Stimulated activated CD8-positive, alpha-beta memory T cell treated with anti-CD3 and anti-CD28 coated beads, Interleukin-2, amount 100 ng/mL, for 48 hours (primary cell): ENCODE results near the gene ATF5.

Experiments
- DNase-seq, 2 donors: peaks; one replicate each; pipeline ENCODE4 v3.0.0-alpha.2; 2020; ENCODE audit warnings: low read depth in 2 of 2

The ATF5 gene

GRCh38 chr19:49894879-49895565 is 34.0 kb upstream of the ATF5 start:
- peak; percentile 49 to 55 for DNase-seq

GRCh38 chr19:49895566-49896297 is 33.3 kb upstream of the ATF5 start:
- peak in 1 of 2 donors; percentile 61 for DNase-seq

GRCh38 chr19:49896863-49897621 is 32.0 kb upstream of the ATF5 start, which contains the start of gene IL4I1:
IL4I1 (minus strand) TSS chr19:49896887; CDS start chr19:49896160, 727 bp downstream.
- peak; percentile 43 to 59 for DNase-seq

- DNase-seq = no peak
Measured at GRCh38 chr19:49904136-49904535, 24.9 kb upstream of the ATF5 start.

- no peak for DNase-seq
Measured at GRCh38 chr19:49906879-49907564, 22.0 kb upstream of the ATF5 start.

- no peak for DNase-seq
Measured at GRCh38 chr19:49907745-49908446, 21.1 kb upstream of the ATF5 start.

- no peak for DNase-seq
Measured at GRCh38 chr19:49908480-49909420, 20.3 kb upstream of the ATF5 start.

GRCh38 chr19:49910179-49910578 is 18.8 kb upstream of the ATF5 start:
- no peak for DNase-seq

- no peak for DNase-seq
Measured at GRCh38 chr19:49911381-49912145, 17.4 kb upstream of the ATF5 start.

GRCh38 chr19:49912965-49913685 is 15.9 kb upstream of the ATF5 start:
- no peak for DNase-seq

- DNase-seq = no peak
Measured at GRCh38 chr19:49913720-49914119, 15.3 kb upstream of the ATF5 start.

GRCh38 chr19:49915271-49915670 is 13.7 kb upstream of the ATF5 start:
- DNase-seq = no peak

GRCh38 chr19:49916839-49917733 is 11.9 kb upstream of the ATF5 start:
- DNase-seq = no peak

GRCh38 chr19:49918089-49918488 is 10.9 kb upstream of the ATF5 start:
- no peak for DNase-seq

- no peak for DNase-seq
Measured at GRCh38 chr19:49920624-49921363, 8.2 kb upstream of the ATF5 start.

- DNase-seq = no peak
Measured at GRCh38 chr19:49921871-49922795, 6.9 kb upstream of the ATF5 start.
